Hepatic stellate cell (primary cell): ENCODE measurements around the gene SOX13.

Source experiments
- DNase-seq: peaks from one replicate; pipeline ENCODE4 v3.0.0; 2011; ENCODE audit warnings: low spot score

Gene SOX13

GRCh38 chr1:204154568-204155255, 81.8 kb downstream of the SOX13 start:
- no peak for DNase-seq

GRCh38 chr1:204155881-204156280, 83.0 kb downstream of the SOX13 start:
- DNase-seq: no peak

GRCh38 chr1:204157962-204158361, 85.0 kb downstream of the SOX13 start:
- DNase-seq: no peak

- no peak for DNase-seq
These were observed 88.9 kb downstream of the SOX13 start for GRCh38 chr1:204161609-204162493.

GRCh38 chr1:204162494-204163074, 89.7 kb downstream of the SOX13 start:
- DNase-seq: peak; percentile 87

GRCh38 chr1:204166219-204166618, 93.3 kb downstream of the SOX13 start, which contains the start of gene REN:
REN (minus strand) TSS chr1:204166337; CDS start chr1:204166293, 44 bp downstream.
- no peak for DNase-seq

- no peak for DNase-seq
These were observed 94.8 kb downstream of the SOX13 start for GRCh38 chr1:204167730-204168129.

GRCh38 chr1:204169858-204170257, 96.9 kb downstream of the SOX13 start:
- no peak for DNase-seq

- DNase-seq: no peak
These were observed 97.7 kb downstream of the SOX13 start for GRCh38 chr1:204170494-204171155.

GRCh38 chr1:204171751-204172178, 98.8 kb downstream of the SOX13 start:
- no peak for DNase-seq

- DNase-seq: no peak
These were observed 99.6 kb downstream of the SOX13 start for GRCh38 chr1:204172404-204173029.

GRCh38 chr1:204174958-204175357, 102.0 kb downstream of the SOX13 start:
- no peak for DNase-seq

GRCh38 chr1:204176049-204176448, 103.1 kb downstream of the SOX13 start:
- no peak for DNase-seq

GRCh38 chr1:204177133-204177532, 104.2 kb downstream of the SOX13 start:
- no peak for DNase-seq
